ENCODE data around the gene ITGB4.

The ITGB4 gene

GRCh38 chr17:75803883-75804282, 82.6 kb downstream of the ITGB4 start:
- no peak for DNase-seq

- DNase-seq: no peak
Measured at GRCh38 chr17:75806822-75807500, 85.7 kb downstream of the ITGB4 start.
